Natural killer cell treated with Interleukin-12 subunit alpha and Interleukin-12 subunit beta and Interleukin-15 and Interleukin-18, amount 100 ng/mL, for 72 hours (primary cell): ENCODE measurements around the gene TMEM33. TPM values are rescaled to one million over a fixed set of nuclear protein-coding genes. Genes with fewer than 3 reads are reported as not detected.

Experiments
- ATAC-seq, 2 donors: fragments of 150-1000 bp; cut with Tn5 transposase in 1 of 2; sonication (Bioruptor Pico), chemical (Tn5 transposase) in 1 of 2; 2 replicates each; pipeline ENCODE4 v1.10.0; 2021
- DNase-seq: peaks from one replicate; pipeline ENCODE4 v3.0.0; 2022; ENCODE audit warnings: low spot score
- H3K27ac Mint-ChIP-seq, 2 donors: 1 replicate in 1 of 2; 2 replicates in 1 of 2; pipeline ENCODE4 v1.8.0; 2022; ENCODE audit warnings: mixed read lengths in 2 of 2, mild to moderate bottlenecking in 1 of 2, moderate library complexity in 1 of 2
- H3K27me3 Mint-ChIP-seq, 2 donors: 1 replicate in 1 of 2; 2 replicates in 1 of 2; pipeline ENCODE4 v1.8.0; 2022; ENCODE audit warnings: mixed read lengths in 2 of 2
- H3K36me3 Mint-ChIP-seq: one replicate; pipeline ENCODE4 v1.8.0; 2022; ENCODE audit warnings: mixed read lengths
- H3K4me1 Mint-ChIP-seq, 2 donors: 1 replicate in 1 of 2; 2 replicates in 1 of 2; pipeline ENCODE4 v1.8.0; 2022; ENCODE audit warnings: low read depth in 2 of 2, mixed read lengths in 2 of 2, mild to moderate bottlenecking in 1 of 2
- H3K4me3 Mint-ChIP-seq: one replicate; pipeline ENCODE4 v1.8.0; 2022; ENCODE audit warnings: mixed read lengths
- H3K9me3 Mint-ChIP-seq: 2 replicates; pipeline ENCODE4 v1.8.0; 2022; ENCODE audit warnings: mixed read lengths
- total RNA-seq, 2 donors: library from RNA; stranded (reverse); gene quantifications; one replicate each; pipeline ENCODE4 v1.2.3, GENCODE V29; 2022

The TMEM33 gene
- total RNA-seq, 2 donors from 2014 or later = 58.8 to 78.1 TPM

DNA sequence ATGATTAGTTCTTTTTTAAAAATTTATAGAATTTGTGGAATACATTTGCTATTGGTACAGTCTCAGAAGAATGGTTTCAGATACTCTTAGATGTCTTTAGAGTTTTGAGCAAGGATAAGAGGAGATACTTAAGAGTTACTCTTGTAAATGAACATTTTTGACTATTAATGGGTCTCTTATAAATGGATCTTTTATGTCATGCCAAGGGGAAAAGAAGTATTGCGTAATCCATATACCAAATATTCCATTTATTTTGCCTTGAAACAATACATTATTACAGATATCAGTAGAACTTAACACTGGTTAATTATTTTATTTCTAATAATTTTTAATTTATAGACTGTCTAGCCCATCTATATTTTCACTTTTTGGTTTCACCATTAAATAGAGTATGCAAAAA lies 29.2 kb downstream of the TMEM33 start:
- Mint-ChIP-seq H3K27ac (no peak overlapping the region), H3K9me3 (peaks cover 7% of the 10 kb centered on the region), H3K4me3 (no peak overlapping the region), H3K27me3 (no peaks in the 10 kb centered on the region), H3K4me1 (no peaks in the 10 kb centered on the region), H3K36me3 (peaks cover 7% of the 10 kb centered on the region)
- DNase-seq (no peak), ATAC-seq (no peak)

DNA sequence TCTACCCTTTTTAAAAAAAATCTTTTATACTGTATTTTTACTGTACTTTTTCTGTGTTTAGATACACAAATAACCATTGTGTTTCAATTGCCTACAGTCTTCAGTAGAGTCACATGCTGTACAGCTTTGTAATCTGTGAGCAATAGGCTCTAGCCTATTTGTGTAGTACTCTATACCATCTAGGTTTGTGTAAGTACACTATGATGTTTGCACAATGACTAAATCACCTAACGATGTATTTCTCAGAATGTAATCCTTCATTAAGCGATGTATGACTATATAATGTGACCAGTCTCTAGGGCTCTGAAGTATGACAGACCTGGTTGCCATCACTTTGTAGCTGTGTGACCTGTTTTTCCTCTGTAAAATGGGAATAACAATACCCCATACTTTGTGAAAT lies 32.2 kb downstream of the TMEM33 start:
- no peak overlapping the region for H3K27ac Mint-ChIP-seq
- peaks cover 8% of the 10 kb centered on the region for H3K9me3 Mint-ChIP-seq
- H3K36me3 Mint-ChIP-seq = peaks cover 7% of the 10 kb centered on the region
- H3K4me3 Mint-ChIP-seq = no peak overlapping the region
- no peaks in the 10 kb centered on the region for H3K4me1 Mint-ChIP-seq
- H3K27me3 Mint-ChIP-seq = peaks cover 0 to 4% of the 10 kb centered on the region in 2 donors
- ATAC-seq = no peak
- no peak for DNase-seq

DNA sequence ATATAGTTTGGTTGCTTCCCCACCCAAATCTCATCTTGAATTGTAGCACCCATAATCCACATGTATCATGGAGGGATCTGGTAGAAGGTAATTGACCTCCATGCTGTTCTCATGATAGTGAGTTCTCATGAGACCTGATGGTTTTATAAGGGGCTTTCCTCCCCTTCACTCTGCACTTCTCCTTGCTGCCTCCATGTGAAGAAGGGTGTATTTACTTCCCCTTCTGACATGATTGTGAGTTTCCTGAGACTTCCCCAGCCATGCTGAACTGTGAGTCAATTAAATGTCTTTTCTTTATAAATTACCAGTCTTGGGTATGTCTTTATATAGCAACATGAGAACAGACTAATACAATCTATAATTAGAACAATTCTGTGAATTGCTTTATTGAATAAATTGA lies 34.4 kb downstream of the TMEM33 start:
- H3K27ac Mint-ChIP-seq = no peak overlapping the region
- H3K4me1 Mint-ChIP-seq = no peaks in the 10 kb centered on the region
- H3K4me3 Mint-ChIP-seq = no peak overlapping the region
- no peak for DNase-seq
- peaks cover 0 to 4% of the 10 kb centered on the region in 2 donors for H3K27me3 Mint-ChIP-seq
- H3K9me3 Mint-ChIP-seq = peaks cover 8% of the 10 kb centered on the region
- peaks cover 7% of the 10 kb centered on the region for H3K36me3 Mint-ChIP-seq
- ATAC-seq = no peak

DNA sequence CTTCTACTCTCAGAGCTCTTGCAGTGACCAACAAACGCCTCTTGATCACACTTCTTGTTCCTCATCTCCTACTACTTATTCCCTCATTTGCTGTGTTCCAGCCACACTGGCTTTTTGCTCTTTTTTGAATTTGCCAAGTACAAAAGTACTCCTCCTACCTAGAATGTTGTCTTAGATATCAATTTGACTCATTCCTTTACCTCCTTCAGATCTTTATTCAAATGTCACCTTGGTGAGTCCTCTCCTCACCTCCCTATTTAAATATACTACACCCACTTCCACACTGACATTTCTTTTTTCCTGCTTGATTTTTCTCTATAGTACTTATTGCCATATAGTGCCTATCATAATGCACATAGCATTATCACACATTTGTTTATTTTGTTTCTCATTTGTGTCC lies 40.1 kb downstream of the TMEM33 start:
- Mint-ChIP-seq H3K27ac (no peak overlapping the region), H3K27me3 (peaks cover 12 to 24% of the 10 kb centered on the region in 2 donors), H3K9me3 (no peaks in the 10 kb centered on the region), H3K36me3 (no peaks in the 10 kb centered on the region), H3K4me1 (no peaks in the 10 kb centered on the region), H3K4me3 (no peak overlapping the region)
- DNase-seq = no peak
- ATAC-seq = no peak

GRCh38 chr4:41976775-41977516 lies 41.7 kb downstream of the TMEM33 start:
- Mint-ChIP-seq H3K27me3 (peaks cover 12 to 24% of the 10 kb centered on the region in 2 donors), H3K27ac (no peak overlapping the region), H3K9me3 (no peaks in the 10 kb centered on the region), H3K36me3 (no peaks in the 10 kb centered on the region), H3K4me3 (no peak overlapping the region), H3K4me1 (no peaks in the 10 kb centered on the region)
- DNase-seq (no peak), ATAC-seq (no peak)

- H3K4me3 Mint-ChIP-seq = no peak overlapping the region
- no peak overlapping the region for H3K27ac Mint-ChIP-seq
- no peaks in the 10 kb centered on the region for H3K4me1 Mint-ChIP-seq
- H3K36me3 Mint-ChIP-seq = no peaks in the 10 kb centered on the region
- peaks cover 10 to 24% of the 10 kb centered on the region in 2 donors for H3K27me3 Mint-ChIP-seq
- DNase-seq (no peak), ATAC-seq (no peak)
- H3K9me3 Mint-ChIP-seq = no peaks in the 10 kb centered on the region
Observed at GRCh38 chr4:41977709-41978108, 42.5 kb downstream of the TMEM33 start.

DNA sequence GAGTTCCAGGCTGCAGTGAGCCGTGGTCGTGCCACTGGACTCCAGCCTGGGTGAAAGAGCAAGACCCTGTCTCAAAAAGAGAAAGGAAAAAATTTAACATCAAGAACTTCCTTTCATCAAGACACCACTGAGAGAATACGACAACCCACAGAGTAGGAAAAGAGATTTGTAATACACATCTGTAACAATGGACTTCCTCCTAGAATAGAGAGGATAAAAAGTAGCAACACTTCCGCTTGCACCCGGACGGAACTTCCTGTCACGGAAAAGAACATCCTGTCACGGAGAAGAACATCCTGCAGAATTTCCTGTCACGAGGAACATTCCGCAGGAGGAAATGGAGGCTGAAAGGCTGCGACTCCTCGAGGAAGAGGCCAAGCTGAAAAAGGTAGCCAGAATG lies 46.2 kb downstream of the TMEM33 start, which contains the start of gene DCAF4L1:
Gene DCAF4L1, plus strand, starts transcription at position 301 of the 400 bp plus-strand sequence. Its CDS starts 37 bp downstream, at position 338.
- Mint-ChIP-seq H3K9me3 (no peaks in the 10 kb centered on the region), H3K4me3 (no peak within 1 kb of the TSS), H3K36me3 (no peaks in the 10 kb centered on the region), H3K27ac (no peak within 1 kb of the TSS), H3K4me1 (no peaks in the 10 kb centered on the region), H3K27me3 (peaks cover 11 to 17% of the 10 kb centered on the region in 2 donors)
- DNase-seq = no peak
- ATAC-seq = no peak

GRCh38 chr4:41982716-41983115 lies 47.5 kb downstream of the TMEM33 start:
- H3K27me3 Mint-ChIP-seq = peaks cover 8 to 11% of the 10 kb centered on the region in 2 donors
- no peak overlapping the region for H3K4me3 Mint-ChIP-seq
- no peaks in the 10 kb centered on the region for H3K36me3 Mint-ChIP-seq
- H3K4me1 Mint-ChIP-seq = no peaks in the 10 kb centered on the region
- ATAC-seq (no peak), DNase-seq (no peak)
- H3K9me3 Mint-ChIP-seq = no peaks in the 10 kb centered on the region
- H3K27ac Mint-ChIP-seq = no peak overlapping the region

DNA sequence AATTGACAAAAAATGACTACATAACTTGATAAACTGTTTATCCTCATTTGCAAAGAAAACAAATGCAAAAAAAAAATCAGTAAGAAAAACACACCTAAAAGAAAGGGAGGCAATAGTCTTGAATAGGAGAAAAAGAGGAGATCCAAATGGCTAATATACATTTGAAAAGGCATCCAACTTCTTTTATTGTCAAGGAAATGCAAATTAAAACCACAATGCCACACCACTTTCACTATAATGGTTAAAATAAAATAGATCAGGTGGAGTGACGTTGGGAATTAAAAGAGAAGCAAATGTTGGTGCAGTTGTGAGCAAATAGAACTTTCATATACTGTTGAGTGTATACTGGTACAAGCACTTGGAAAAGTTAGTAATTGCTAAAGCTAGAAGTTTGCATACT lies 49.9 kb downstream of the TMEM33 start:
- Mint-ChIP-seq H3K36me3 (no peaks in the 10 kb centered on the region), H3K9me3 (no peaks in the 10 kb centered on the region), H3K4me3 (no peak overlapping the region), H3K27ac (no peak overlapping the region), H3K4me1 (peaks cover 8 to 9% of the 10 kb centered on the region in 2 donors), H3K27me3 (peaks cover 0 to 8% of the 10 kb centered on the region in 2 donors)
- DNase-seq (no peak), ATAC-seq (no peak)

- Mint-ChIP-seq H3K27ac (peak overlapping the region; percentile 94 to 96), H3K9me3 (no peaks in the 10 kb centered on the region), H3K4me1 (peaks cover 12 to 16% of the 10 kb centered on the region in 2 donors), H3K4me3 (peak overlapping the region; percentile 100), H3K36me3 (no peaks in the 10 kb centered on the region), H3K27me3 (no peaks in the 10 kb centered on the region)
- DNase-seq = no peak
- peak in 1 of 2 donors; percentile 1 for ATAC-seq
Observed at GRCh38 chr4:41989994-41990364, 54.8 kb downstream of the TMEM33 start.

- DNase-seq = peak; percentile 95
- peak within 1 kb of the TSS; percentile 100 for H3K4me3 Mint-ChIP-seq
- ATAC-seq = peak; percentile 99
- no peaks in the 10 kb centered on the region for H3K27me3 Mint-ChIP-seq
- H3K4me1 Mint-ChIP-seq = peaks cover 14 to 20% of the 10 kb centered on the region in 2 donors
- H3K9me3 Mint-ChIP-seq = no peaks in the 10 kb centered on the region
- H3K36me3 Mint-ChIP-seq = no peaks in the 10 kb centered on the region
- H3K27ac Mint-ChIP-seq = peak within 1 kb of the TSS; percentile 94 to 96
Observed at GRCh38 chr4:41990365-41991111, 55.3 kb downstream of the TMEM33 start, which contains the start of gene SLC30A9. TSS of gene SLC30A9 (plus strand) at chr4:41990530. CDS start at chr4:41990652, 122 bp downstream.

GRCh38 chr4:41991916-41992767 lies 56.9 kb downstream of the TMEM33 start:
- Mint-ChIP-seq H3K4me1 (peaks cover 14 to 21% of the 10 kb centered on the region in 2 donors), H3K4me3 (peak overlapping the region; percentile 100), H3K9me3 (no peaks in the 10 kb centered on the region), H3K36me3 (no peaks in the 10 kb centered on the region), H3K27ac (no peak overlapping the region), H3K27me3 (no peaks in the 10 kb centered on the region)
- no peak for ATAC-seq
- no peak for DNase-seq

DNA sequence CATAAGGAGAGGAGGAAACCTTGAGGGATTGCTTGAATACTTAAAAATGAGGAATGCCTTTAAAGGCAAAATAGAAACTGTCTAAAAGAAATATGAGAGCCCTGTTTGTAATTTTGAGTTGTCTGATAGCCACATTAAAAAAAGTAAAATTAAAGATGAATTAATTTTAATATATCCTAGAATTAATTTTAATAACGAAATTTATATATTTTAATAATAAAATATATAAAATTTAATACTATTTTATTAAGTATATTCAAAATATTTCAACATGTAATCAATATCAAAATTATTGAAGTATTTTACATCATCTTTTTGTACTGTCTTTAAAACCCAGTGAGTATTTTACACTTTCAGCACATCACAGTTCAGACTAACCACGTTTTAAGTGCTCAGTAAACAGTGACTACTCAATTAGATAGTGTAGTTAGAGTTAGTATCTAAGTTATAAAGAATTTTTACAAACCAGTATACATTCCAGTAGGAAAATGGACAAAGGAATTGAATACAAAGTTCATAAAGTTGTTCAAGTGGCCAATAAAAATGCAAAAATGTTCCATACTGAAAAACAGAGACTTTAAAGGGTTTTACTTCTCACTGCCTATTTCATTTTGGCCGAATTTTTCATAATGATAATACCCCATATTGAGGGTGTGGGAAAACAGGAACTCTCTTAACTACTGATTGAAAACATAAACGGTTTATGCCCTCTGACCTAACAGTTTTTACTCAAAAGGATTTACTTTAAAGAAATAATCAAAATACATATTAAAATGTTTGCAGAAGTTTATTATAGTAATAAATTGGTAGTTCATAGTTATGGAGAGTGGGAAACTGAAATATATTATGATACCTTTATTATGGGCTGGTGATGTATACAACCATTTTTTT lies 58.0 kb downstream of the TMEM33 start:
- no peaks in the 10 kb centered on the region for H3K27me3 Mint-ChIP-seq
- H3K4me3 Mint-ChIP-seq = no peak overlapping the region
- H3K27ac Mint-ChIP-seq = no peak overlapping the region
- no peaks in the 10 kb centered on the region for H3K9me3 Mint-ChIP-seq
- no peaks in the 10 kb centered on the region for H3K36me3 Mint-ChIP-seq
- DNase-seq (no peak), ATAC-seq (no peak)
- H3K4me1 Mint-ChIP-seq = peaks cover 18 to 26% of the 10 kb centered on the region in 2 donors
